Activated T-cell treated with anti-CD3 and anti-CD28 coated beads for 24 hours (primary cell): ENCODE results near the gene DOK6.

Experiments
- DNase-seq: peaks from one replicate; pipeline ENCODE4 v3.0.0-alpha.2; 2020; ENCODE audit warnings: low read depth

DOK6 gene

GRCh38 chr18:69435000-69435399, 34.3 kb downstream of the DOK6 start:
- no peak for DNase-seq

DNA sequence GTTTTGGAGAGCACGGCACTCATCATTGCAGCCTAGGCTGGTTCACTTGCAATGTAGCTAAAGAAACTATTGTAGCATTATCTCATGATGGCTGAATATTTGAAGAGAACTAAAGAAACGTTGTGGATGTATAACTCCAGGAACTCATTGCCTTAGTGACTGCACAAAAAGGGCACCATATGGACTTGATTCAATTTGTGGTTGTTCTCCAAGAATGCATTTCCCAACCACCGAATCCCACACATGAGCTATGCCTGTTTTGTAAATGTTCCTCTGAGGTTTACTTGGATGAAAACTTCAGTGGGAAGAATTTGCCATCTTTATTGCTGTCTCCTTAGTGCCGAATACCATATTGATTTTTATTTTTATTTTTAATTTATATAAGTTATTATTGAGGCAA, 43.5 kb downstream of the DOK6 start:
- DNase-seq, result no peak

DNA sequence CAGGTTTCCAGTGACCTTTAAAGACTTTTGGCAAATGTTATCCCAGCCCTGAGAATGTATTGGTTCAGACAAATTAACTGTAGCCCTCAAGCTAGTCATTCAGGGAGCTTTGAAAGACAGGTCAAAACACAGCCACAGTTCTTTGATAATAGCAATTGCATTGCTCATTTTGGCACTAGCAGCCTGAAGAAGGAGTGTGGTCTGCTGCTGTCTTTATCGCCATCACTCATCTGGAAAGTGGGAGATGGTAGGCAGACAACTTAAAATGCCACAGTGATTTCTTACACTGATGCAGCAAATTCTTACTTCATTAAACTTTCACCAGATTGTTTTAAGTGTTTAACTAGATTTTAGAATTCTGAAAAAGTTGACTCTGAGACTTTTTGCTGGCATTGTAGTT, 47.2 kb downstream of the DOK6 start:
- DNase-seq, result no peak

GRCh38 chr18:69455125-69455524, 54.4 kb downstream of the DOK6 start:
- DNase-seq, result no peak

GRCh38 chr18:69469444-69469919, 68.8 kb downstream of the DOK6 start:
- peak; percentile 41 for DNase-seq

GRCh38 chr18:69480460-69480859, 79.8 kb downstream of the DOK6 start:
- DNase-seq, result no peak

- no peak for DNase-seq
Observed at GRCh38 chr18:69483574-69483973, 82.9 kb downstream of the DOK6 start.

GRCh38 chr18:69484699-69485396, 84.2 kb downstream of the DOK6 start:
- DNase-seq, result no peak

DNA sequence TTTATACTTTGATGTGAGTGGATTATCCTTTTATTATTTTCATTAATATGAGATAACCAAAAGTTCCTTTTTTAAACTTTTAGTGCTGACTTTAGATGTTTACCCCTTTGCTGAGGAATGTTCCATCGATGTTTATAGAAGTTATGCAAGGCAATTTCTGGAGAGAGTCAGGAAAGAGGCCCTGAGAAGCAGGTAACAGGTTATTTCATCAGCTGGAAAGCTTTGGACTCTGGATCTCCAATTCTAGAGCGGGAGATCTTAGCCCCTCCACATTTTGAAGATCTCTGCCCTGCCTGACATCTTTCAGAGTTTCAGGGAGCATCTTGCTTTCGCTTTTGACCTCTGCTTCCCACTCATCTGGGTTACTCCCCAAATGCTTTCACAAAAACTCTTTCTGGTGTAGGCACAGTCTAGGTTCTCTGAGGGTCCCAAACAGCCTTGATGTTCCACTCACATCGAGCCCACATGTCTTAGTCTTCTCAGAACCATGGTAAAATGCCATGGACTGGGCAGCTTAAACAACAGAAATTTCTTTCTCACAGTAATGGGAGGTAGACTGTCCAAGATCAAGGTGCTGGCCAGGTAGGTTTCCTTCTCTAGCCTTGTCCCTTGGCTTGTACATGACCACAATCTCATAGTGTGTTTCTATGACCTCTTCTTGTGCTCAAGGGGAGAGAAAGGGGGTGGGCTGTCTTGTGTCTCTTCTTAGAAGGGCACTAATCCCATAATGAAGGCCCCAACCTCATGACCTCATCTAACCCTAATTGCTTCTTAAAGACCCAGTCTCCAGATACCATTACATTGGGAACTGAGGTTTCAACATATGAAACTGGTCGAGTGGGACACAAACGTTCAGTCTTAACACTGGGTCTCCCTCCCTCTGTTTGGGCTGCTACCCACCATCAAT, 87.1 kb downstream of the DOK6 start:
- DNase-seq, result no peak

- no peak for DNase-seq
Observed at GRCh38 chr18:69490072-69490471, 89.4 kb downstream of the DOK6 start.

DNA sequence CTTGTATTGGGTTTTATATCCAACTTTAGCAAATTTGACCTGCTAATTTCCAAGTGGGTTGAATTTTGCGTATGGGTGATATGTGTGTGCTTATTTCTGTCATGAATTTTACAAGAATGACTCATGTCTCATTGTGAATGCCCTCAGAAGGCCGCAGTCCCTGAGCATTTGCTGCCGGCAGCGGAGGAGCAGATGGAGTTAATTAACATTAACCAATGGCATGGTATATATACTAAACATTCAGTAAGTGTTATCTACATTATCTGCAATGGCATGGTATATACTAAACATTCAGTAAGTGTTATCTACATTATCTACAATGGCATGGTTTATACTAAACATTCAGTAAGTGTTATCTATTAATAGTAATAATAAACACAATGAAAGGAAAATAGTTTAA, 90.1 kb downstream of the DOK6 start:
- DNase-seq, result no peak

- DNase-seq, result no peak
Observed at GRCh38 chr18:69491576-69491975, 90.9 kb downstream of the DOK6 start.

DNA sequence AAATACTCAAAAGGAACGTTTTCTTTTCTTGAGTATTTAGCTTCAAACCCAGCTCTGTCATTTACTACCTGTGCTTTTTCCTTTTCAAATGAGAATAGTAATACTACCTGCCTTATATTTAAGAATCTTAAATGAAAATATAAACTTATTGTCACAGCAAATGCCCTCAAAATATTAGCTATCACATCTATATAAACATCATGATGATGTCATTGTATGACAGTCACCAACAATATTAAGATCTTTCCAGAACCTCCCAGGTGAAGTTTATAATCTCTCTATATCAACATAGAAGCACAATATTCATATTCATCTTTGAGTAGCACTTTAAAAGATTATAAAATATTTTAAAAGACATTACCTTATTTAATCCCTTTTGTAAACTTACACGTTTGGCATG, 92.2 kb downstream of the DOK6 start:
- DNase-seq, result no peak

DNA sequence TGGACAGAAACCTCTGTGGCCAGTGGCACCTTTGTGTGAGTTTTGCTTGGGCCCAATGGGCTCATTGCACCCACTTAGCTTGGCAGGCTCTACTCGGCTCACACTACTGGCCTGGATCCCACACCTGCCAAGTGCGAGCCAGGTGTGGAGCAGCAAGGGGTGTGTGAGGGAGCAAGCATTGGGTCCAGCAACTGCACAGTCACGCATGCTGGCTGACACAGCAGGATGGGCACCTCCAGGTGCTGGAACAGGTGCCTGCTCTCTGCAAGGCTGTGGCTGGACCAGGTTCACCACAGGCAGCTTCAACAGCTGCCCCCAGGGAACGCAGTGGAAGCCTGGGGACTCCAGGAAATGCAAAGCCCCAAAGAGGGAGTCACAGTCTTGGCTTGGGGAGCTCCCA, 94.2 kb downstream of the DOK6 start:
- no peak for DNase-seq

- DNase-seq, result no peak
Observed at GRCh38 chr18:69495338-69495737, 94.7 kb downstream of the DOK6 start.

GRCh38 chr18:69495841-69496533, 95.3 kb downstream of the DOK6 start:
- no peak for DNase-seq

- no peak for DNase-seq
Observed at GRCh38 chr18:69518989-69519388, 118.3 kb downstream of the DOK6 start.

- no peak for DNase-seq
Observed at GRCh38 chr18:69523582-69523981, 122.9 kb downstream of the DOK6 start.

GRCh38 chr18:69528435-69528834, 127.7 kb downstream of the DOK6 start:
- DNase-seq, result no peak

DNA sequence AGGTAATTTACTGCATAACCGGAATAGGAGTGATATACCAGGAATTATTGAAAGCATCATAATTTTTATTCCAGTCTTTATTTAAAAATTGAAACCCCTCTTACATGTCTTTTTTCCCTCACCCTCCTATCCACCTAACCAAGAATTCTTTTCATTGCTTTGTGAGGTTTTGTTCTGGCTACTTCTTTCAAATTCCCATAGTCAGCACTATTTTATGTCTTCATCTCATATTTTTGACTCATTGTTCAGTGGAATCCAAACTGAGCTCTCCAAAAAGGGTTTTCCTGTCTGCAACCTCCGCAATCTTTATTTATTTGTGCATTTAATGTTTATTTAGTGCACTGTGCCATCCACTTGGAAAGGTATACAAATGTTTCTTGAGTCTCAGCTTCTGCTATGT, 128.5 kb downstream of the DOK6 start:
- DNase-seq, result no peak

GRCh38 chr18:69531973-69532372, 131.3 kb downstream of the DOK6 start:
- no peak for DNase-seq

DNA sequence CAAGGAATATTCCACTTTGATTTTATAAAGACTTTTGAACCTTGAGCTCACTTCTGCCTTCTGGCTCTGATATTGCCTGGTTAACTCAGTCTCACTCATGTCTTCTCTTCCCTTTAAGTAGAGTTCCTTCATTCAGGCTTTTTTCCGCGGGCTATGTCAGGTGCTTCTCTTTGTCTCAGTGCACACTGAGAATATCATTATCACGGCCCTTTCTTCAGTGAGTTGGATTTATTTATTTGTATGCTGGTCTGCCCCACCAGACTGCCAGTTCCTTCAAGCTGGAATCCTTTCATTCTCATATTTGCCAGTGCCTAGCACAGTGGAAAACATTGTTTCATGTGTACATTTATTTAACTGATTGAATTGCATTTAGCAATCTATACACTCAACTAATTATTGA, 136.5 kb downstream of the DOK6 start:
- DNase-seq, result no peak

DNA sequence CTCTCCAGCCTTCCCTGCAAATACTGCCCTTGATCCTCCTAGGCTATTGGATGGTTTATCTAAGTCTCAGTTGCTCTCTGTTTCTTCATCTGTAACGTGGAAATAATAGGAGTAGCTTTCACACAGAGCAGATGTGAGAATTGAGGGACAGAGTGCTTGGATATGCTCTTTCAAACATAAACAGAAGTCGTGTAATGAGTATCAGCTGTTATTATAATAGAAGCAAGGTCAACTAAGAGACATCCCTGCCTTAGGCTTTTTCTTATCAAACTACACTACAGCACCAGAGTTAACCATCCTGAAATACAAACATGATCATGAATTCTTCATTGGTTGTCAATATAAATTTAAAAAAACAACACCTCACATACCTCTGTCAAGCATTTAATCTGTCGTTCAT, 138.2 kb downstream of the DOK6 start:
- DNase-seq, result no peak
